GM18498 (cell line): ENCODE results near the gene HDAC4.

ENCODE experiments used
- ATAC-seq: cut with Tn5 transposase; IDR thresholded peaks from one replicate; pipeline ENCODE4 v1.9.1; 2021; ENCODE audit warnings: mild to moderate bottlenecking, moderate library complexity; ENCODE audit not compliant: unreplicated experiment

HDAC4 gene

DNA sequence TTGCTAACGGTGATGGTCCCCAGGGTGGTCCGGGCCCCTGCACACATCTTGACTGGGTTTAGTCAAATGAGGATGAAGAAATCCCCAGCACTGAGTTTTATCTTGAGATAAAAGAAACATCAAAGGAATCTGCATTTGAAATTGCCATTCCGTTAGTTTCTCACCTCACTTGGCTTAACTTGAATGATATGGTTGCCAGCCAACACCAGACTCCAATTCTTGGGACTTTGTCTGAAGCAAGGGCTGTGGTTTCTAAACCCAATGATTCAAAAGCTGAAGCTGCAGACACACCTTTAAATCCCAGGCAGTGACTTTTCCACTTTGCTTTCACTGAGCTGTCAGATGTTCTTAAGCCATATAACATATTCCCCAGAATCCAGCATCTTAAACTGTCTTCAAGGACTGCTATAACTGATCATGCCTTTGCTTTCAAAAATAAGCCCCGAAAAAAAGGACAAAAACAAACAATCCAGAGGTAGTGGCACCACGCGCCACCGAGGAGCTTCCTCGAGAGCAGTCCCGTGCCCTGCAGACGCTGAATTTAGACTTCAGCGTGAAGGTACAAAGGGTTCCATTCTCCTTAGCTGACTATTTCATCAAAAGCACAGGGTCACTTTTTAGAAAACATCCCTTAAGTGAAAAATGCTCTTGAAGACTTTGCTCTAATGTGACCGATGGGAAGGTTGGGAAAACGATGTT, 189.3 kb downstream of the HDAC4 start:
- ATAC-seq: no peak

DNA sequence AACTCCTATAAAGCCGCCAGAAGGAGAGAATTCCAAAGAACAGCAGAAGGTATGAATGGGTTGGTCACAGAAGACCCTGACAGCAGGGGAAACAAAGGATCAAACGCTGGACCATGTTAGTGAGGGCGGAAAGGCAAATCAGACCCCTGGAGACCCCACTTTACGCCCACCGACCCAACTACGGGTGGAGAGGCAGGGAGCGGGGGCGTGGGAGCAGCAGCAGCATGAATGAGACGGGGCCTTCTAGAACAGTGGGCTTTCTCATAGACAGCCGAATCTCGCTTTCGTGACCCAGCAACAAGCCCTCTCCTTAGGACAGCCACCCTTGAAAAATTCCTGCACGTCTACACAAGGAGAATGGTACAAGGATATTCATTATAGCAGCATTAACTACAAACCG, 191.0 kb downstream of the HDAC4 start:
- no peak for ATAC-seq

DNA sequence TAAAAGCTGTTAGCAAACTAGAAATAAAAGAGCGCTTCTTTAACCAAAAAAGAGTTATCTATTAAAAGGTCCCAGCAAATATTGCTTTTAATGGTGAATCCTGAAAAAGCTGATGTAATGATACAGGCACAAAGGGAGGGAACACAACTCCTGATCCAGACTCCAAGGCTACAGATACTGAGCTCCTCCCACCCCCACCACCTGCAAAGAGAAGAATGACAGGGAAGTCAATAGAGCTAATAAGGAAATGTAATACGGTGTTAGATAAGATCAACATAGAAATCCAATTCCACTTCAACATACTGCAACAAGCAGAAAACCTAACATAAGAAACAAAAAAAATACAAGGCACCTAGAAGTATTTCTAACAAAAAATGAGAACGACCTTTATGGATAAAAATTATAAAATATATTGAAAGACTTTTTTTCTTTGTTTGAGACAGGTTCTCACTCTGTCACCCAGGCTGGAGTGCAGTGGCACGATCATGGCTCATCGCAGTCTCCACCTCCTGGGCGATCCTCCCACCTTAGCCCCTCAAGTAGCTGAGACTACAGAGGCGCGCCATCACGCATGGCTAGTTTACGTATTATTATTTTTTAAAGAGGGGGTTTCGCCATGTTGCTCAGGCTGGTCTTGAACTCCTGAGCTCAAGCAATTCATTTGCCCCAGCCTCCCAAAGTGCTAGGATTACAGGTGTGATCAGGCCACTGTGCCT, 192.2 kb downstream of the HDAC4 start:
- ATAC-seq: no peak

DNA sequence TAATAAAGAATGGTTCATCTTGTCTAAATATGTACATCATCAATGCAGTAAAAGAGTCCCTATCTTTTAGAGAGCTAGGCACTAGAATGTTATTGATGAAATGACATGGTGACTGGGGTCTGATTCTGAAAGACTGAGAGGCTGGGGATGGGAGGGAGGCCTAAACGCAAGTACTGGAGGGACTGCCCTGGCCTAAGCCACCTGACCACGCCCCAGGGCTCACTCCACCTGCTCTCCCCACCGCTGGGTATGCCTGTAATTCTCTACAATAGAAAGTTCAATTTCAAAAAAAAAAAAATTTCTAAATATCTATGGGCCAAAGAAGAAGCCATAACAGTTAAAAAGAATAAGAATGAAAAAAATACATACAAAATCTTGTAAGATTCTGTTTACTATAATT, 194.0 kb downstream of the HDAC4 start:
- ATAC-seq: no peak

DNA sequence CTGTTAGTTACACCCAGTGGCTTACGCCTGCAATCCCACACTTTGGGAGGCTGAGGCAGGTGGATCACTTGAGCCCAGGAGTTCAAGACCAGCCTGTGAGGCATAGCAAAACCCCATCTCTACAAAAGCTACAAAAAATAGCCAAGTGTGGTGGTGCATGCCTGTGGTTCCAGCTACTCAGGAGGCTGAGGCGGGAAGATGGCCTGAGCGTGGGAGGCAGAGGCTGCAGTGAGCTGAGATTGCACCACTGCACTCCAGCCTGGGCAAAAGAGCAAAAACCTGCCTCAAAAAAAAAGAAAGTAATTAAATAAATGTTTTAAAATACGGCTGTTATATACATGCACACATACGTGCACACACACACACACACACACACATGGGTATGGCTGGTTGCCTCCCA, 194.8 kb downstream of the HDAC4 start:
- no peak for ATAC-seq

DNA sequence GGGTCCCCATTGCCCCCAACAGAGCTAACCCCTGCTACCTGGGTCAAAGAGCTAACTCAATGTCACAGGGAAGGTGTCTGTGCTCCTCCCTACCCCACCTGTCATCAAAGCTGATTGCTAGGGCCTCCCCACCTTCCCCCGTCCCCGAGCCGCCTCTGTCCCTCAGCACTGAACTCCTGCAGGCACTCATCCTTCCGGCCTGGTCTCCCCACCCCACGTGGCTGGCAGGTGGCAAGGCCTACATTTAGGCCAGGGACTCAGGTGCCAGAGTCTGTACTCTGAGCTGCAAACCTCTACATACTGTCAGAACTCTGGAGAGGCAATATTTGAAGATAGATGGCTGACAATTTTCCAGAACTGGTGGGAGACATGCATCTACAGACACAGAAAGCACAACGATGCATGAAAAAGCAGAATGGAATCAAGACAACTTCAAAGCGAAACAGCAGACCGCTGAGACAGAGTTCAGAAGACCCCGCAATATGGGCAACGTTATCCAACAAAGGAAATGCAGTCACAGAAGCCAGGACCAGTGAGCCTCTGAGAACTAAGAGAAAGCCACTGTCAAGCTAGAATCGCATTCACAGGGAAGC, 195.8 kb downstream of the HDAC4 start:
- no peak for ATAC-seq

DNA sequence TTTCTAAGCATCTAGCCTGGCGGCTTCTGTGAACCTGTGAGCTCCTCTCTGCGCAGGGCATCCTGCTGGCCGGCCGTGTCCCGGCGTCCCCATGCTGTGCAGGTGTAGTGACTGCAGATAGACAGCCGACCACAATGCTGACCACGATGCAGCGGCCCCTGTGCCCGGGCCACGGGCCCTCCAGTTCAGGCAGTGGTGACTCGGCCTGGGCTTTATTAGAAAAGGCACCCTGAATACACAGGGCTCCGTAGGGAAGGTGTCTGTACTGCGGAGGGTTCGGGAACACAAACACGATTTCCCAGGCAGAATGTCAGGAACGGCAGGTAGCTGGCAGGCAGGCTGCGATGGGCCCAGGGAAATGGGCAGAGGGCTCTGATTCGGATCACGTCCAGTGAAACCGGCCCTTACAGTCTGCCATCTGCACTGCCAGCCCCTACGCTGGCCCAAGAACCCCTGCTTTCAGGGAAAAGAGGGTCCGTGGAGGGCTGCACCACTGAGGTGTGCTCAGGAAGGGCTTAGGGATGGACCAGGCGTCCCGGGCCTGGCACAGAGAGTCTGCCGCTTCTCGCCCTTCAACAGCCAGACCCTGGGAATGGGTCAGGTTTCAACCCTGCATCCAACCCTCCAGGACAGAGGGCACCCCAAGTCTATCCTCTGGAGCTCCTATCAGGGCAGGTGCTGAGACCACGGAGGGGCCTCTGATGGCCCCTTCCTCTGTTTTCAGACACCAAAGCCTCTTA, 196.5 kb downstream of the HDAC4 start:
- ATAC-seq: no peak

DNA sequence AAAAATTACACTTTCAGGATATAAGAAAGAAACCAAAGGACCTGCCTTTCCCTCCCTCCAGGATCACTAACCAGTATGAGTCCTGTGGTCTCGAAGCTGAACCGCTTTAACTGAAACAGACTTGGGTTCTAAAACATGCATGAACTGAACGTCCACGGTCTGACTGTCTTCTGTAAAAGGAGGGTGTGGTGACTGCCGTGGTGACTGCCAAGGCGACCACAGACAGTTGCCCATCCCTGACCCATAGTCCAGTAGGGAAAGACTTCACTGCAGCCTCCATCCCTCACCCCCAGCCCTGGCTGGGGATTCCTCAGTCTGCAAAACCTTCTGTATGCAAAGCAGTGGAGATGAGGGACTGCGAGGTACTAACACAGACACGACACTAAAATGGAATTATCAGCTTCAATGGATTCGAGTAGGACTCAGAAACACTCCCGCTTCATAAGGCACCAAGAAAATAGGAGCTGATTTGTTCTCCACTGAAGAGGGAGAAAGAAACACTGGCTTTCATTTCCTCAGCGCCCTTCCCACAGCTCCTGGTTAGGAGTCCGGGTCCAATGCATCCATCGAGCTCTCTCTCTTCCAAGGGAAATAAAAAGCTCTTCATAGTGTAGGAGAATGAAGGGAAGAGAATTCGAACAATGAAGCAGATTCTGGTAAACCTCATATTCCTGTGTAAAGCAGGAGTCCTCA, 197.2 kb downstream of the HDAC4 start:
- no peak for ATAC-seq

DNA sequence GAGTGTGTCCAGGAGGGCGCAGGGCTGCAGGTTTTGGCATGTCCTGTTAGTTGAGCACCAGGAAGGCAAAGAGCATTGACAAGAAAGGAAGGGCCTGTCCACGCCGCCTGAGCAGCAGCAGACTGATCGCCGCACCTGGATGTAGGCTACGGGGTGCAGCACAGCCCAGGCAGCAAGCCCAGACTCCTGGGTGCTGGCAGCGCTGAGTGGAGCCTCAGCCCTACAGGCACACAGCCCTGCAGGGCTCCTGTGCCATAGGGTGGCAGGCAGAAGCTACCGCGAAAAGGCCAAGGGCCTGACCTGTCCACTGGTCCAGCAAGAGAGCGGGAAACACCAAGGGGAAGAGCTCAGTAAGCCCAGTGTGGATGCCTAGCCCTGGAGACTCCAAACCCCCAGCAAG, 198.0 kb downstream of the HDAC4 start:
- ATAC-seq: no peak

DNA sequence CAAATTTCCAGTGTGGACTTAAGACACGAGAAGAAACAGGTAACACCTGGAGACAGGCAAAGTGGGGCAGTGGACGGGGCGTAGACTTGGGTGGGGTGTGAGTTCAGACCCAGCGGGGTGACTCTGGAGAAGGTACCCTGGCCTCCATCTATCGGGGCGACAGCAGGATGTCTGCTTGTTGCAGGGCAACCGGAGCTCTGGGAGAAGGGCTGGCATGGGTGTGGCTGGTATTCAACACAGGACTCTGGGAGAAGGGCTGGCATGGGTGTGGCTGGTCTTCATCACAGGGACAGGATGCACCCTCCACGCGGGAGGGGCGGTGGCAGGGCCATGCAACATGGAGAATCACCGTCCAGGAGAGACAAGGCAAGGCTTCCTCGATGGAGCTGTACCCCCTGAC, 198.5 kb downstream of the HDAC4 start:
- ATAC-seq: no peak

DNA sequence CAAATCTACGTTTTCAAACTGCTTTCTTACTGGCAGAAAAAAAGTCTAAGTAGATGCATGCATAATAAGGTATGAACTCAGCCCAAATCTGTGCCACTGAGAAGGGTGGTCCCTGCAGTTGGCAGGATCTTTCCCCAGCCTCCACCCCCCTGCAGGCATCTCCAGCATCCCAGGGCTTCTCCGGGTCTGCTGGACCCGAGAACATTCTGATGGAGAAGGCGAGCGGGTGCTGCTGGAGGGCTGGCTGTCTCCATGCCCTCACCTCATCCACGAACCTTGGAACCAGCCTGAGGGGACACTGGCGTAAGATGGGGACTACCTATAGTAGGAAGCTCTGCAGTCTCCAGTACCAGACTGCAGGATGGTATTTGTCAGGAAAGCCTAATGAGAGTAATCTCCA, 198.9 kb downstream of the HDAC4 start:
- ATAC-seq: no peak

DNA sequence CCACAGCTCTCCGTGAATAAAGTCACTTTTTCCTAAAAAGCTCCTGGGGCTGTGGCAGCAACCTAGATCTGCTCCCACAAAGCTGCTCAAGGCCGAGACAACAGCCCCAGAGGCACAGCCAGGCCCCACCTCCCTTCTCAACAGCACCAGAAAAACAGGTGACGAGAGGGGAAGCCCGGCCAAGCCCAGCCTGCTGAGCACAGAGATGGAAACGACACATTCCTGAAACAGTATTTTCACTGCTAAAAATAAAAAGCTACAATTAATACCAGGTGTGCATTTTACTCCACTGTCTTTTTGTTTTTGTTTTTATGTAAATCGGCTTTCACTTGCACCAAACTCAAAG, 199.3 kb downstream of the HDAC4 start:
- ATAC-seq: no peak

DNA sequence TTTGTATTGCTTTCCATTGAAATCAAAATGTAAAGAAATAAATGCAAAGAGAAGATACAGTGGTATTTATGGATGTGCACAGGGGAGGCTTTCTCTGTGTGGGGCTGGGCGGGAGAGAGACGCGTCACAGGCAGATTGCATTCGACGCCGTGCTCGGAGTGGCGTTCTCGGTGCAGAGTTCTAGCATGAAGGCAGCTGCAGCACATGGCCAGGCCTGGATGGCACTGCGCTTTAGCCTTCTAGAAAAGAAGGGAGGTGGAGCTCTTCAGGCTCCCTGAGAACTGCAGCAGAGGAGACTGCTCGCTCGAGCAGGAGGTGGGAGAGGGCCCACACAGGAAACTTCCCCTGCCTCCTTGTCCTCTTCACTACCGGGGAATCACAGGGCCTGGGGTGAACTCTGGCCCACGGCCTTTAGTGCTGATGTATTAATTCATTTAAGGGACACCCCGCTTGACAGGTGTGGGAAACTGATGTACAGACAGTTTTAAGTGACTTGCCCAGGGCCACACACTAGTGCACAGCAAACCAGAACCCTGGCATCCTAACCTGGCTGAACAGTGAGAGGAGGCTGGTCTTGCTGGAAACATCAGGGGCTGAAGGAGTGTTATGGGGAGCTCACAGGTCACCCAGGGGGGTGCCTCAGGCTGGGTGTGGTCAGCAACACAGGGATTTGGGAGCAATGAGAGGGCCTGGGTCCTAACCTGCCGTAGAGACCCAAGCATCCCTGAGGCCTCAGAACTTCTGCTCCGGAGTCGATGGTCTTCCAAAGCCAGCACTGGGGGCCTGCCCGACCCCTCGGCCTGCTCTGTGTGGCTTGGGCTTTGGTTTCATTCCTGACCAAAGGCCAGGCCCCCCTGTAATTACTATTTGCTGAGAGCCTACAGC, 199.9 kb downstream of the HDAC4 start:
- no peak for ATAC-seq

DNA sequence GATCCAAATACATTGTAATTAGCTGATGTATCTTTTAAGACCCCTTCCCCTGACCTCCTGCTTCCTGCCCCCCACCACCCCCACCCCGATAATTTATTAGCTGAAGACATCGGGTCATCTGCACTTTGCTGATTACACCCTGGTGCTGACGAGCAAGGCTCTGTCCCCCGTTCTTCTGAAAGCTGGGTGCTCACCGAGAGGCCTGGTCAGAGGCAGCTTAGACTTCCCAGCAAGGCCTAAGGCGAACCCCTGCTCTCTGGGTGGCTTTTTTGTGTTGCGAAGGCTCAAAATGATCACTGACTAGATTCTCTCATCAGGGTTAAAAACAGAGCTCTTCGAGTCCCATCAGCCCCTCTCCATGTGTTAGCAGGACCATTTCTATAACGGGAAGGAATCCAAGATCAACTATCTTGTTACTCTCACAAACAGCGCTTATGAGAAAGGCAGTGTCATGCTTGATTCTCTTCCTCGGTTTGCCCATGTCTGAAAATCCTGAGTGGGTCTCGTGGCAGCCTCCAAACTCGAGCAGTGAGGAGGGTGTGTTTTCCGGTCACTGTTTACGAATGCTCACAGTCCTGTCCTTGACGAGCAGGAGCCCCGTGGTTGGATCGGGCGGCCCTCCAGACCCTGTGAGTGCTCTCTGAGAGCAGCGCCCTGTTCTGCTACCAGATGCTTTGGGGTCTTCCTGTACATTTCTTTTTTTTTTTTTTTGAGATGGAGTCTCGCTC, 201.6 kb downstream of the HDAC4 start:
- no peak for ATAC-seq

DNA sequence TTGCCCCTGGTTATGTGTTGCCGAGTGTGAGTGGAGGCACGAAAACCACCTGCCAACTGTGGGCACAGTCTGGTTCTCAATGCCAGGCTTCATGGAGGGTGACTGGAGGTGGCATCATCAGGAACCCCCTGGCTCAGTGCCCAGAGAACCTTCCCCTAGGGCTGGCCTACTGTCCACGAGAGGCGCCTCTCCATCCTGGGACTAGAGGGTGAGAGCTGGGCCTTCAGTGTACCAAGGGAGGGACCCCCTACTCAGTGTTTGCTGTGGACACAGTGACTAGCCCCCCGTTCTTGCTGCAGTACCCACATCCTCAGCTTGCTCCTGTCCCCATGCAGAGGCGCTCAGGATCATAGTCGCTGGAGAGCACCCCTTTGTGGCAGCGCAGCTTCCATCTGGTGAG, 202.6 kb downstream of the HDAC4 start:
- no peak for ATAC-seq

DNA sequence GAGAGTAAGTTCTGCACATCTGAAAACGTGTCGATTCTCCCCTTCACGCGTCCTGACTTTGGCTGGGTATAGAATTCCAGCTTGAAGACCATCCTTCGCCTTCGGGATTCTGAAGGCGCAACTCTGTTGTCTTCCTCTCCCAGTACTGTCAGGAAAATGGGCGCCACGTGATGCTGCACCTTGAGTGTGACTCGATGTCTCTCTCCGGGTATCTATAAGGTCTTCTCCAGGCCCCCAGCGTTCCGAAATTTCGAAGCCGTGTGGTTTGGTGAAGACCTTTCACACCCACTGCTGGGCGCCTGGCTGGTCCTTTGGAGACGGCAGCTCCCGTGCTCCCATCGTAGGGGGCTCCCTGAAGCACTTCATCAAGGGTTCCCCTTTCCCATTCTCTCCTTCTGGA, 203.7 kb downstream of the HDAC4 start:
- no peak for ATAC-seq

DNA sequence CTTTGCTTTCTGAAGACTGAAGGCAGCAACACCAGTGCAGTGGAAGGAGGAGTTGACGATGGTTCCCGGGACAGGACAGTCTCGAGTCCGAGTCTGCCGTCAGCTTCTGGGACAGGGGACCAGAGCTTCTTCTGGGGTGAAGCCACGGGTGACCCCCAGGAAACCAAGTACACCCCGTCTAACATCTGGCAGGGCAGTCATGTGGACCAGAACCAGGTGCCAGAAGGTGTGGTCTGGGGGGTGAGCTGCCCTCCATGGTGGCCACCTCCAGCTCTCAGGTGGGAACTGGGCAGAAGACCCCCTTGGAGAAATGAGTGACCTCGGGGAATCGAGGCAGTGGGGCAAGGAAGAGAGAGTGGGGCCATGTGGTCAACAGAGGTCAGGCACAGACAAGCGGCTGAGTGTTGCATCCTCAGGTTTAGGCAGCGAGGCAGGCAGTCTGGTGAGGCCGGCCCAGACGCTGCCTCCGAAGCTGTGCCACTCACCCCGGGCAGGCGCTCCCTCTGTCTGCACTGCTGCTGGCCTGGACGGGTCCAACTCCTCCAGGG, 204.3 kb downstream of the HDAC4 start:
- ATAC-seq: no peak

DNA sequence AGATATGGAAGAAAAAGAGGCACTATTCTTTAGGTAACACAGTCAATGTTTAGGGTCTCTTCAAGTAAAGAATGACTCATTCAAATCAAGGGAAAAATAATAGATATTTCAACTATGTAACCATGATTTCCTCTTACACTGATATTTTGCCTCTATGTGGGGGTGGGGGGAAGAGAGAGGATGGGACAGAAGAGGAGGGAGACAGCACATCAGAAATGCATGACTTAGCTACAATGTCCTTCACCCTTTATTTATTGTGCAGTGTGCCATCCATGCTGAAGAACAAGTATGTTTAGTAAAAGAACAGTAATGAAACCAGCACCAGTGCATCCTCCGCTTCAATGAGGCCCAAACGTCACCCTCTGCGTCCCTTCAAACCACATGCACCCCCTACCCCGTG, 204.8 kb downstream of the HDAC4 start:
- no peak for ATAC-seq

DNA sequence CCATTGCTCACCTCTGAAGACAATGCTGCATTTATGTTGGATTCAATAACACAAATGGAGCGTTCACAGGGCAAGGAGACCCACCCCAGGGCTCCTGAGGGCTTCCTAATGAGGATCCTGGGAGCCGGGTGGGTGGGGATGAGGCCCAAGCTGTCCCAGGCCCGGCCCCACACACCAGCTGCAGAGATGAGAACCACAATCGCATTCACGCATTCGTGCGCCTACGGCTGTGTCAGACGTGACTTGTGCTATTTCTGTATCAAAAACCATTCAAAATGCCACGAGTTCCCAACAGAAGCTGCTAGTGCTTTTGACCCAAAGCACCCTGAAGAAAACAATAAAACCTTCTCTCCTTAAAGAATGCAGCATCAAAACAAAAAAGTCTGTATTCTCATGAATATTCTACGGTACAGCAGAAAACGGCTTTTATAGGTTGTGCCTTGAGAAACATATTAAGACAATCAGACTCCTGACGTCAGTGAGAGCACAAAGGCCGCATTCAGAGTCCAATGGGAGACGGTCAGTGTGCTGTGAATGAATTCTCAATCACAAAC, 205.4 kb downstream of the HDAC4 start:
- no peak for ATAC-seq
